ENCODE measurements around the gene PEX6.
A peak's percentile ranks its signal among the peaks of the same experiment; 100 is the strongest.

- TF ChIP-seq POLR2AphosphoS5 (IDR thresholded peaks at IDR 0.05): peak; percentile 60 to 71
- TF ChIP-seq CTCF (IDR thresholded peaks at IDR 0.05): peak in 2 of 6 experiments; percentile 24 to 33
- peak; percentile 21 to 86 (median 64) for TF ChIP-seq POLR2A (IDR thresholded peaks at IDR 0.05)
- peak in 1 of 4 donors; percentile 24 for TF ChIP-seq EP300 (IDR thresholded peaks at IDR 0.05)
Measured at GRCh38 chr6:42928986-42929820, 49.8 kb downstream of the PEX6 start, which contains the start of gene CNPY3.

Data from upper lobe of left lung (tissue), 4 donors.